WTC11 (cell line): ENCODE measurements around the gene TDRD15. TPM values are rescaled to one million over a fixed set of nuclear protein-coding genes. Genes with fewer than 3 reads are reported as not detected.

ENCODE experiments used
- ATAC-seq: fragments of 200-7000 bp; cut with Tn5 transposase; 2 replicates; pipeline ENCODE4 v1.10.0; 2021; ENCODE audit warnings: mild to moderate bottlenecking, moderate library complexity
- CTCF ChIA-PET: fragments of 300-600 bp; sonication (Branson Sonifier 250); formaldehyde crosslinking; loops from one replicate; lab custom pipeline; 2021; ENCODE audit warnings: antibody characterized with exemption; lab: Charles Lee
- POLR2A ChIA-PET: fragments of 350-600 bp; sonication (Branson Sonifier 250); formaldehyde crosslinking; loops from one replicate; lab custom pipeline; 2021; ENCODE audit warnings: antibody characterized with exemption; lab: Charles Lee
- DNase-seq: peaks from one replicate; pipeline ENCODE4 v3.0.0; 2021; ENCODE audit warnings: low spot score
- H3K27ac Mint-ChIP-seq: 2 replicates; pipeline ENCODE4 v1.8.0; 2021; ENCODE audit warnings: mixed read lengths
- H3K27me3 Mint-ChIP-seq: 2 replicates; pipeline ENCODE4 v1.8.0; 2021; ENCODE audit warnings: low read depth, mild to moderate bottlenecking, moderate library complexity, mixed read lengths
- H3K36me3 Mint-ChIP-seq: 2 replicates; pipeline ENCODE4 v1.8.0; 2021; ENCODE audit warnings: mixed read lengths
- H3K4me1 Mint-ChIP-seq: 2 replicates; pipeline ENCODE4 v1.8.0; 2022; ENCODE audit warnings: mixed read lengths
- H3K4me3 Mint-ChIP-seq: 2 replicates; pipeline ENCODE4 v1.8.0; 2021; ENCODE audit warnings: mild to moderate bottlenecking, moderate library complexity, mixed read lengths
- H3K9me3 Mint-ChIP-seq: 2 replicates; pipeline ENCODE4 v1.8.0; 2021; ENCODE audit warnings: mixed read lengths
- CREB1 ChIP-seq: sonication (generic); formaldehyde crosslinking; IDR thresholded peaks from 2 replicates; pipeline ENCODE4 v1.8.0; 2023; ENCODE audit warnings: mild to moderate bottlenecking, missing genetic modification reagents
- EMX1 ChIP-seq: fragments of 250-450 bp; sonication (Bioruptor Pico); IDR thresholded peaks from 2 replicates; pipeline ENCODE4 v1.8.0; 2021; ENCODE audit warnings: mild to moderate bottlenecking
- ERG ChIP-seq: fragments of 250-450 bp; sonication (Bioruptor Pico); IDR thresholded peaks from 2 replicates; pipeline ENCODE4 v1.8.0; 2021; ENCODE audit warnings: mild to moderate bottlenecking
- ETV6 ChIP-seq: sonication (generic); formaldehyde crosslinking; IDR thresholded peaks from 2 replicates; pipeline ENCODE4 v1.8.1; 2022; ENCODE audit warnings: mild to moderate bottlenecking, missing genetic modification reagents
- FOXK1 ChIP-seq: sonication (generic); formaldehyde crosslinking; IDR thresholded peaks from 2 replicates; pipeline ENCODE4 v1.8.0; 2022; ENCODE audit warnings: mild to moderate bottlenecking, moderate library complexity, missing genetic modification reagents
- JAZF1 ChIP-seq: fragments of 250-450 bp; sonication (Bioruptor Pico); IDR thresholded peaks from 2 replicates; pipeline ENCODE4 v1.9.0; 2021; ENCODE audit warnings: moderate library complexity, mild to moderate bottlenecking, inconsistent platforms
- NFATC4 ChIP-seq: fragments of 250-450 bp; sonication (Bioruptor Pico); IDR thresholded peaks from 2 replicates; pipeline ENCODE4 v1.9.0; 2021; ENCODE audit warnings: mild to moderate bottlenecking
- NR2C2 ChIP-seq: sonication (generic); formaldehyde crosslinking; IDR thresholded peaks from 2 replicates; pipeline ENCODE4 v1.8.0; 2022; ENCODE audit warnings: mild to moderate bottlenecking, missing genetic modification reagents
- PREB ChIP-seq: sonication (generic); formaldehyde crosslinking; IDR thresholded peaks from 2 replicates; pipeline ENCODE4 v1.8.1; 2022; ENCODE audit warnings: mild to moderate bottlenecking, missing genetic modification reagents, moderate library complexity, borderline replicate concordance
- RELA ChIP-seq: sonication (generic); formaldehyde crosslinking; IDR thresholded peaks from 2 replicates; pipeline ENCODE4 v1.8.1; 2022; ENCODE audit warnings: missing genetic modification reagents, mild to moderate bottlenecking, borderline replicate concordance
- RORB ChIP-seq: fragments of 250-450 bp; sonication (Bioruptor Pico); IDR thresholded peaks from 2 replicates; pipeline ENCODE4 v1.9.0; 2021; ENCODE audit warnings: mild to moderate bottlenecking
- SP1 ChIP-seq: sonication (generic); formaldehyde crosslinking; conservative IDR thresholded peaks from 2 replicates; pipeline ENCODE4 v1.8.1; 2022; ENCODE audit warnings: missing genetic modification reagents
- TP53 ChIP-seq: sonication (generic); formaldehyde crosslinking; IDR thresholded peaks from 2 replicates; pipeline ENCODE4 v1.8.1; 2023; ENCODE audit warnings: mild to moderate bottlenecking, missing genetic modification reagents
- USF1 ChIP-seq: sonication (generic); formaldehyde crosslinking; IDR thresholded peaks from 2 replicates; pipeline ENCODE4 v1.8.0; 2022; ENCODE audit warnings: mild to moderate bottlenecking, missing genetic modification reagents
- ZNF219 ChIP-seq: sonication (generic); formaldehyde crosslinking; IDR thresholded peaks from 2 replicates; pipeline ENCODE4 v1.8.0; 2023; ENCODE audit warnings: missing genetic modification reagents, mild to moderate bottlenecking, borderline replicate concordance
- ZNF263 ChIP-seq: sonication (generic); formaldehyde crosslinking; IDR thresholded peaks from 2 replicates; pipeline ENCODE4 v1.8.1; 2022; ENCODE audit warnings: low read depth, mild to moderate bottlenecking, moderate library complexity, missing genetic modification reagents
- ZNF317 ChIP-seq: sonication (generic); formaldehyde crosslinking; IDR thresholded peaks from 2 replicates; pipeline ENCODE4 v1.8.1; 2023; ENCODE audit warnings: low read depth, mild to moderate bottlenecking, moderate library complexity, missing genetic modification reagents, borderline replicate concordance
- ZNF423 ChIP-seq: fragments of 250-450 bp; sonication (Bioruptor Pico); IDR thresholded peaks from 2 replicates; pipeline ENCODE4 v2.1.2; 2022; ENCODE audit warnings: mild to moderate bottlenecking, moderate library complexity
- ZNF532 ChIP-seq: fragments of 250-450 bp; sonication (Bioruptor Pico); IDR thresholded peaks from 2 replicates; pipeline ENCODE4 v1.9.0; 2021; ENCODE audit warnings: mild to moderate bottlenecking, borderline replicate concordance
- total RNA-seq: library from RNA; stranded (reverse); gene quantifications from 3 replicates; pipeline ENCODE4 v1.2.3, GENCODE V29; 2021
- TF ChIP-seq, protein P1 (sequence below): sonication (generic); formaldehyde crosslinking; IDR thresholded peaks from 2 replicates; pipeline ENCODE4 v1.8.1; 2022; ENCODE audit warnings: missing genetic modification reagents, borderline replicate concordance
- TF ChIP-seq, protein P2 (sequence below): sonication (generic); formaldehyde crosslinking; IDR thresholded peaks from 2 replicates; pipeline ENCODE4 v1.8.1; 2023; ENCODE audit warnings: mild to moderate bottlenecking, missing genetic modification reagents

The TDRD15 gene
- total RNA-seq, 1 experiment from 2014 or later: not detected

DNA sequence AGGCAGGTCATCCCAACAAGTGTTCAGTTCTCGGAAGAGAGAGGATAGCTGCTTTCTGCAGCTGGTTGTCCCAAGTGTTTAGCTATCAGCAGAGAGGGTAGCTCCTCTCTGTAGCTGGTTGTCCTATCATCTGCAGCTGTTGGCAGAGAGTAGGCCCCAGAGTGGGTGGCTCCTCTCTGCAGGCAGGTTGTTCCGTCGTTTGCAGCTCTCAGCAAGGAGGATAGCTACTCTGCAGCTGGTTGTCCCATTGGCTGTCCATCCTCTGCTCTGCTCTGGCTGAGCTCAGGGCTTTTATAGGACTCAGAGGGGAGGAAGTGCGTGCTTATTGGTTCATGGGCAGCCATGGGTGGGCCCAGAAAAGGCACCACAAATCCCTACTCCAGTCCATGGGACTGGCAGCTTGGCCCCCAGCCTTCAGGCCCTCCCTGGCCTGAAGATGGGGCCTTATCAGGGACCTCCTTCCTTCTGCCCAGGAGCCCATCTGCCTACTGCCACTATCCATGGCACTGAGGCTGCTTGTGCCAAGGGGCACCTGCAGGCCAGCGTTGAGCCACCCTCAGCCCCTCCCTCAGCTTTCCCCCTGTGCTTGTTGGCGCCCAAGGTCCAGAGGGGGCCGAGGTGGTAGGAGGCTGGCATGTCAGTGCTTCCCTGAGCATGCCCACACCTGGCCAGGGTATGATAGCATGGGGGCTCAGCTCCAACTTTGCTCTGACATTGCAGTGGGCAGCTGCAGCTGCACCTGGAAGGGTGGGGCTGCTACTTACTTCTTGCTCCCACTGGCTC lies 38.3 kb downstream of the TDRD15 start:
- ChIA-PET POLR2A (no interaction called here), CTCF (interaction anchor here (1.0 to 1.1 kb wide), 2 partner anchors 155 to 501 kb away, joined by 3 read pairs; no protein-coding TSS in a partner anchor)
- DNase-seq: no peak
- Mint-ChIP-seq H3K4me3 (no peak overlapping the region), H3K9me3 (peaks cover 12% of the 10 kb centered on the region), H3K27me3 (no peaks in the 10 kb centered on the region), H3K4me1 (no peaks in the 10 kb centered on the region), H3K36me3 (no peaks in the 10 kb centered on the region), H3K27ac (no peak overlapping the region)
- TF ChIP-seq FOXK1 (no peak), CREB1 (CRISPR knock-in tag) (no peak), PREB (CRISPR knock-in tag) (no peak), RELA (CRISPR knock-in tag) (no peak), ZNF423 (CRISPR knock-in tag) (no peak), TP53 (CRISPR knock-in tag) (no peak), ZNF263 (CRISPR knock-in tag) (no peak), ZNF317 (CRISPR knock-in tag) (no peak), NR2C2 (no peak), NFATC4 (CRISPR knock-in tag) (no peak), JAZF1 (CRISPR knock-in tag) (no peak), ZNF219 (CRISPR knock-in tag) (no peak), EMX1 (CRISPR knock-in tag) (no peak), ZNF532 (CRISPR knock-in tag) (no peak), ETV6 (CRISPR knock-in tag) (no peak)
- TF ChIP-seq, protein P1, sequence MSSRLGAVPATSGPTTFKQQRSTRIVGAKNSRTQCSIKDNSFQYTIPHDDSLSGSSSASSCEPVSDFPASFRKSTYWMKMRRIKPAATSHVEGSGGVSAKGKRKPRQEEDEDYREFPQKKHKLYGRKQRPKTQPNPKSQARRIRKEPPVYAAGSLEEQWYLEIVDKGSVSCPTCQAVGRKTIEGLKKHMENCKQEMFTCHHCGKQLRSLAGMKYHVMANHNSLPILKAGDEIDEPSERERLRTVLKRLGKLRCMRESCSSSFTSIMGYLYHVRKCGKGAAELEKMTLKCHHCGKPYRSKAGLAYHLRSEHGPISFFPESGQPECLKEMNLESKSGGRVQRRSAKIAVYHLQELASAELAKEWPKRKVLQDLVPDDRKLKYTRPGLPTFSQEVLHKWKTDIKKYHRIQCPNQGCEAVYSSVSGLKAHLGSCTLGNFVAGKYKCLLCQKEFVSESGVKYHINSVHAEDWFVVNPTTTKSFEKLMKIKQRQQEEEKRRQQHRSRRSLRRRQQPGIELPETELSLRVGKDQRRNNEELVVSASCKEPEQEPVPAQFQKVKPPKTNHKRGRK (CRISPR knock-in tag): no peak
- no peak for ATAC-seq

DNA sequence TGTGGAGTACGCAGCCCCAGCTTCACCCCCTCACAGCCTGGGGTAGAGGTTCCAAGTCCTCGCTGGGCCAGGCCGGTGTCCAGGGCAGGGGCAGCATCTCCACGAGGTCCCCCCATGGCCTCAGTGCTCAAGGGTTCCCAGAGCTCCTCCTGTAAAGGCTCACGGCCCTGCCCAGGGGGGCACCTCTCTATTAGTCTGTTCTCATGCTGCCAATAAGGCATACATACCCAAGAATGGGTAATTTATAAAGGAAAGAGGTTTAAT lies 38.8 kb downstream of the TDRD15 start:
- CTCF ChIA-PET: no interaction called here
- ATAC-seq: no peak

More for the DNA sequence above, 38.8 kb downstream of the TDRD15 start:
- Mint-ChIP-seq H3K4me3 (no peak overlapping the region), H3K27me3 (no peaks in the 10 kb centered on the region), H3K36me3 (no peaks in the 10 kb centered on the region), H3K9me3 (peaks cover 12% of the 10 kb centered on the region), H3K4me1 (no peaks in the 10 kb centered on the region), H3K27ac (no peak overlapping the region)
- no peak for TF ChIP-seq FOXK1
- TF ChIP-seq SP1 (CRISPR knock-in tag): no peak
- no peak for TF ChIP-seq CREB1 (CRISPR knock-in tag)
- no peak for TF ChIP-seq NFATC4 (CRISPR knock-in tag)
- TF ChIP-seq USF1: no peak
- no peak for TF ChIP-seq RORB (CRISPR knock-in tag)
- TF ChIP-seq ERG (CRISPR knock-in tag): no peak
- no peak for TF ChIP-seq ZNF423 (CRISPR knock-in tag)
- TF ChIP-seq, protein P2, sequence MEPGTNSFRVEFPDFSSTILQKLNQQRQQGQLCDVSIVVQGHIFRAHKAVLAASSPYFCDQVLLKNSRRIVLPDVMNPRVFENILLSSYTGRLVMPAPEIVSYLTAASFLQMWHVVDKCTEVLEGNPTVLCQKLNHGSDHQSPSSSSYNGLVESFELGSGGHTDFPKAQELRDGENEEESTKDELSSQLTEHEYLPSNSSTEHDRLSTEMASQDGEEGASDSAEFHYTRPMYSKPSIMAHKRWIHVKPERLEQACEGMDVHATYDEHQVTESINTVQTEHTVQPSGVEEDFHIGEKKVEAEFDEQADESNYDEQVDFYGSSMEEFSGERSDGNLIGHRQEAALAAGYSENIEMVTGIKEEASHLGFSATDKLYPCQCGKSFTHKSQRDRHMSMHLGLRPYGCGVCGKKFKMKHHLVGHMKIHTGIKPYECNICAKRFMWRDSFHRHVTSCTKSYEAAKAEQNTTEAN (CRISPR knock-in tag): no peak
- POLR2A ChIA-PET: no interaction called here
- DNase-seq: no peak
